M059J (cell line): Measurements from ENCODE around the gene ZFYVE9. TPM values are rescaled to one million over a fixed set of nuclear protein-coding genes. Genes with fewer than 3 reads are reported as not detected.
A peak's percentile ranks its signal among the peaks of the same experiment; 100 is the strongest.
"Not testable (repeated sequence)": the region's sequence is repeated elsewhere in the genome, so short reads cannot be mapped to it uniquely, and the experiment has no call there.

Source experiments
- DNase-seq: peaks from one replicate; pipeline ENCODE4 v3.0.0-alpha.2; 2012; ENCODE audit warnings: low read depth
- total RNA-seq: library from RNA; depleted of rRNA; stranded (reverse); fragments of >200 nt; shearing (Covaris generic); gene quantifications from 2 replicates; pipeline ENCODE4 v1.2.3, GENCODE V29; 2014

ZFYVE9 gene
- total RNA-seq, 1 experiment from 2014 or later = 13.5 TPM

- no peak for DNase-seq
These were observed 9.1 kb downstream of the ZFYVE9 start for GRCh38 chr1:52150946-52151345.

- no peak for DNase-seq
These were observed 10.7 kb downstream of the ZFYVE9 start for GRCh38 chr1:52152572-52152971.

GRCh38 chr1:52153010-52153409, 11.1 kb downstream of the ZFYVE9 start:
- DNase-seq = no peak

- DNase-seq = no peak
These were observed 12.0 kb downstream of the ZFYVE9 start for GRCh38 chr1:52153898-52154297.

- DNase-seq = no peak
These were observed 14.6 kb downstream of the ZFYVE9 start for GRCh38 chr1:52156460-52156859.

GRCh38 chr1:52157582-52157981, 15.7 kb downstream of the ZFYVE9 start:
- DNase-seq = peak; percentile 44

GRCh38 chr1:52158218-52158617, 16.3 kb downstream of the ZFYVE9 start:
- no peak for DNase-seq

GRCh38 chr1:52159033-52159789, 17.3 kb downstream of the ZFYVE9 start:
- peak; percentile 46 for DNase-seq

GRCh38 chr1:52162947-52163346, 21.1 kb downstream of the ZFYVE9 start:
- no peak for DNase-seq

- DNase-seq = no peak
These were observed 22.7 kb downstream of the ZFYVE9 start for GRCh38 chr1:52164604-52165003.

GRCh38 chr1:52166996-52167753, 25.3 kb downstream of the ZFYVE9 start:
- DNase-seq = no peak

GRCh38 chr1:52168373-52169080, 26.6 kb downstream of the ZFYVE9 start:
- DNase-seq = no peak

GRCh38 chr1:52171149-52171548, 29.3 kb downstream of the ZFYVE9 start:
- DNase-seq = not testable (repeated sequence)

GRCh38 chr1:52179073-52179472, 37.2 kb downstream of the ZFYVE9 start:
- no peak for DNase-seq

GRCh38 chr1:52180176-52180575, 38.3 kb downstream of the ZFYVE9 start:
- no peak for DNase-seq

GRCh38 chr1:52181759-52182158, 39.9 kb downstream of the ZFYVE9 start:
- DNase-seq = not testable (repeated sequence)

GRCh38 chr1:52182328-52182727, 40.4 kb downstream of the ZFYVE9 start:
- not testable (repeated sequence) for DNase-seq

GRCh38 chr1:52182874-52183400, 41.0 kb downstream of the ZFYVE9 start:
- DNase-seq = no peak

GRCh38 chr1:52186449-52186848, 44.6 kb downstream of the ZFYVE9 start:
- DNase-seq = no peak

GRCh38 chr1:52189898-52190480, 48.1 kb downstream of the ZFYVE9 start:
- DNase-seq = no peak

GRCh38 chr1:52190500-52191252, 48.8 kb downstream of the ZFYVE9 start:
- DNase-seq = no peak
